ENCODE measurements around the gene PTCD2. TPM values are rescaled to one million over a fixed set of nuclear protein-coding genes. Genes with fewer than 3 reads are reported as not detected.

The PTCD2 gene
- total and polyA plus RNA-seq, 9 of the 15 experiments (the other 6 are each of a cell fraction or from before 2014, with no cell fraction given): 11.9 to 28.5 (median 18.6) TPM

DNA sequence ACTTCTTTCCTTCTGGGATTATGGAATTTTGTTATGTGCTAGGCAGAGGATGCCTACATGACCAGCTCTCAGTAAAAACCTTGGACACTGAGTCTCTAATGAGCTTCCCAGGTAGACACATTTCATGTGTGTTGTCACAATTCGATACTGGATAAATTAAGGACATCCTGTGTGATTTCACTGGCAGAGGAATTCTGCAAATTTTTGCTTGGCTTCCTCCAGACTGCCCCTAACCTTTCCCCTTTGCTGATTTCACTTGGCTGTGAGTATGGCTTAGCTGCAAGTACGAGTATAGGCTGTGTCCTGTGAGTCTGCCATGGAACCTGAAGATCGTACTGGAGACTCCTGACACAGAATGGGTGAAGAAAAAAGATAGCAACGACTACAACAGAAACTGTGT, 47.8 kb upstream of the PTCD2 start:
- Histone ChIP-seq H3K9me3 (replicated peaks; ENCODE audit: control insufficient read depth, insufficient read depth, low read depth, low read length) (no peaks in the 10 kb centered on the region), H3K36me3 (ENCODE audit: control insufficient read depth, insufficient read depth, low read length) (peaks cover 21% of the 10 kb centered on the region; the same call in 2 of the 3 replicates), H4K20me1 (replicated peaks; ENCODE audit: control insufficient read depth, insufficient read depth, low read length) (no peaks in the 10 kb centered on the region), H3K4me1 (replicated peaks in 1 of 2; ENCODE audit: control insufficient read depth in 2 of 2, insufficient read depth in 2 of 2, low read length in 2 of 2) (peaks cover 4 to 10% of the 10 kb centered on the region in 2 experiments; a peak in 2 of 5 replicates), H2AFZ (ENCODE audit: low read depth, low read length) (no peak overlapping the region), H3K79me2 (ENCODE audit: control insufficient read depth, insufficient read depth, low read length) (peaks cover 69% of the 10 kb centered on the region), H3K27me3 (ENCODE audit: control insufficient read depth in 2 of 2, insufficient read depth in 2 of 2, low read length in 2 of 2) (no peaks in the 10 kb centered on the region), H3K4me3 (no peak overlapping the region), H3K4me2 (ENCODE audit: insufficient read depth, low read length) (no peak overlapping the region), H3K27ac (ENCODE audit: extremely low read depth, low read depth, low read length) (no peak overlapping the region), H3K9ac (ENCODE audit: insufficient read depth in 1 of 2, low read depth in 2 of 2, low read length in 2 of 2) (no peak overlapping the region), H3K9me1 (ENCODE audit: control insufficient read depth, insufficient read depth, low read length) (no peaks in the 10 kb centered on the region)
- no TSS peak for BruUV-seq (replicated peaks)
- FAIRE-seq: no peak
- TF ChIP-seq PYGO2 (tag; IDR thresholded peaks at IDR 0.05): no peak
- TF ChIP-seq HNRNPLL (IDR thresholded peaks at IDR 0.05; ENCODE audit: low read depth, low read length, poor library complexity, severe bottlenecking): no peak
- TF ChIP-seq, protein P1, sequence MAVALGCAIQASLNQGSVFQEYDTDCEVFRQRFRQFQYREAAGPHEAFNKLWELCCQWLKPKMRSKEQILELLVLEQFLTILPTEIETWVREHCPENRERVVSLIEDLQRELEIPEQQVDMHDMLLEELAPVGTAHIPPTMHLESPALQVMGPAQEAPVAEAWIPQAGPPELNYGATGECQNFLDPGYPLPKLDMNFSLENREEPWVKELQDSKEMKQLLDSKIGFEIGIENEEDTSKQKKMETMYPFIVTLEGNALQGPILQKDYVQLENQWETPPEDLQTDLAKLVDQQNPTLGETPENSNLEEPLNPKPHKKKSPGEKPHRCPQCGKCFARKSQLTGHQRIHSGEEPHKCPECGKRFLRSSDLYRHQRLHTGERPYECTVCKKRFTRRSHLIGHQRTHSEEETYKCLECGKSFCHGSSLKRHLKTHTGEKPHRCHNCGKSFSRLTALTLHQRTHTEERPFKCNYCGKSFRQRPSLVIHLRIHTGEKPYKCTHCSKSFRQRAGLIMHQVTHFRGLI (CRISPR knock-in tag; IDR thresholded peaks at IDR 0.05): no peak
- TF ChIP-seq, protein P2, sequence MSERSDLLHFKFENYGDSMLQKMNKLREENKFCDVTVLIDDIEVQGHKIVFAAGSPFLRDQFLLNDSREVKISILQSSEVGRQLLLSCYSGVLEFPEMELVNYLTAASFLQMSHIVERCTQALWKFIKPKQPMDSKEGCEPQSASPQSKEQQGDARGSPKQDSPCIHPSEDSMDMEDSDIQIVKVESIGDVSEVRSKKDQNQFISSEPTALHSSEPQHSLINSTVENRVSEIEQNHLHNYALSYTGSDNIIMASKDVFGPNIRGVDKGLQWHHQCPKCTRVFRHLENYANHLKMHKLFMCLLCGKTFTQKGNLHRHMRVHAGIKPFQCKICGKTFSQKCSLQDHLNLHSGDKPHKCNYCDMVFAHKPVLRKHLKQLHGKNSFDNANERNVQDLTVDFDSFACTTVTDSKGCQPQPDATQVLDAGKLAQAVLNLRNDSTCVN (CRISPR knock-in tag; IDR thresholded peaks at IDR 0.05): no peak
- TF ChIP-seq SMAD2 (IDR thresholded peaks at IDR 0.05; ENCODE audit: low read depth, low read length): no peak
- TF ChIP-seq ZBTB7A (IDR thresholded peaks at IDR 0.05; ENCODE audit: borderline replicate concordance, control insufficient read depth, low read depth, low read length): no peak
- TF ChIP-seq, protein P3, sequence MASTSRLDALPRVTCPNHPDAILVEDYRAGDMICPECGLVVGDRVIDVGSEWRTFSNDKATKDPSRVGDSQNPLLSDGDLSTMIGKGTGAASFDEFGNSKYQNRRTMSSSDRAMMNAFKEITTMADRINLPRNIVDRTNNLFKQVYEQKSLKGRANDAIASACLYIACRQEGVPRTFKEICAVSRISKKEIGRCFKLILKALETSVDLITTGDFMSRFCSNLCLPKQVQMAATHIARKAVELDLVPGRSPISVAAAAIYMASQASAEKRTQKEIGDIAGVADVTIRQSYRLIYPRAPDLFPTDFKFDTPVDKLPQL (IDR thresholded peaks at IDR 0.05; ENCODE audit: extremely low read depth, insufficient read length): no peak
- no peak for TF ChIP-seq POLR2B (IDR thresholded peaks at IDR 0.05; ENCODE audit: low read depth, partially characterized antibody)
- TF ChIP-seq MTA2 (IDR thresholded peaks at IDR 0.05; ENCODE audit: low read depth): no peak
- TF ChIP-seq ZNF232 (CRISPR knock-in tag; IDR thresholded peaks at IDR 0.05): no peak
- TF ChIP-seq ZNF174 (CRISPR knock-in tag; IDR thresholded peaks at IDR 0.05): no peak
- no peak for TF ChIP-seq PHB (CRISPR knock-in tag; IDR thresholded peaks at IDR 0.05)
- no peak for TF ChIP-seq SRSF9 (IDR thresholded peaks at IDR 0.05; ENCODE audit: borderline replicate concordance, low read depth, low read length)
- no peak for TF ChIP-seq HDAC6 (IDR thresholded peaks at IDR 0.05; ENCODE audit: low read depth, low read length)
- TF ChIP-seq ZNF41 (CRISPR knock-in tag; conservative IDR thresholded peaks at IDR 0.05): no peak
- TF ChIP-seq NBN (IDR thresholded peaks at IDR 0.05; ENCODE audit: low read depth): no peak
- CTCF ChIA-PET (ENCODE audit: low intra/inter-chr PET ratio): no interaction called here
- no peak for ATAC-seq
- in situ Hi-C loops (cut with MboI): no loop called here
- no peak for DNase-seq (ENCODE audit: extremely low read depth in 1 of 4, low spot score in 3 of 4)
- intact Hi-C loops (cut with micrococcal nuclease): no loop called here
- WGBS (ENCODE audit: insufficient coverage, low coverage, missing lambda C conversion rate): 74% methylated on average over 4 of the region's 4 CpGs
- POLR2A ChIA-PET: no interaction called here
